Loucy (cell line): ENCODE measurements around the gene MICAL2.

ENCODE experiments used
- CTCF ChIP-seq: fragments of 200-600 bp; sonication (generic); conservative IDR thresholded peaks from 2 replicates; pipeline ENCODE4 v1.5.1; 2014; ENCODE audit warnings: mild to moderate bottlenecking, antibody characterized with exemption, low read length
- EZH2phosphoT487 ChIP-seq: fragments of 200-600 bp; IDR thresholded peaks from 2 replicates; pipeline ENCODE4 v1.6.1; 2018; ENCODE audit warnings: antibody characterized with exemption, mild to moderate bottlenecking, moderate library complexity, borderline replicate concordance

- TF ChIP-seq CTCF, result no peak
- no peak for TF ChIP-seq EZH2phosphoT487
Observed at GRCh38 chr11:12301379-12301778, 191.0 kb downstream of the MICAL2 start.
